PFSK-1 (cell line): ENCODE measurements around the gene PTPN2.

ENCODE experiments used
- FOXP2 ChIP-seq: optimal IDR thresholded peaks from 2 replicates; pipeline ENCODE3; 2011; ENCODE audit warnings: borderline replicate concordance, control low read depth, inconsistent platforms; ENCODE audit not compliant: insufficient read depth; ENCODE audit errors: extremely low read length, extremely low read depth
- POLR2AphosphoS5 ChIP-seq: IDR thresholded peaks from 2 replicates; pipeline ENCODE4 v1.6.1; 2012; ENCODE audit warnings: low read depth, mild to moderate bottlenecking, control low read depth, low read length, moderate library complexity
- REST ChIP-seq, 2 experiments: IDR thresholded peaks; 2 replicates each; pipeline versions ENCODE4 v1.6.1 to v1.8.0; 2011 to 2012; ENCODE audit warnings: low read depth in 2 of 2, low read length in 2 of 2, control low read depth in 1 of 2, inconsistent platforms in 1 of 2, mild to moderate bottlenecking in 1 of 2, moderate library complexity in 1 of 2; ENCODE audit not compliant: insufficient read depth in 1 of 2
- SIN3A ChIP-seq: IDR thresholded peaks from 2 replicates; pipeline ENCODE4 v1.6.1; 2012; ENCODE audit warnings: mild to moderate bottlenecking, low read length, moderate library complexity, borderline replicate concordance; ENCODE audit not compliant: insufficient read depth
- TAF1 ChIP-seq: IDR thresholded peaks from 2 replicates; pipeline ENCODE4 v1.6.1; 2012; ENCODE audit warnings: low read length, control low read depth, borderline replicate concordance; ENCODE audit not compliant: insufficient read depth

Gene PTPN2

GRCh38 chr18:12820506-12820905, 63.5 kb downstream of the PTPN2 start:
- TF ChIP-seq FOXP2 (no peak), SIN3A (no peak), TAF1 (no peak), REST (IDR thresholded peaks at IDR 0.05; ENCODE audit: insufficient read depth in 1 of 2, low read depth in 2 of 2, low read length in 2 of 2) (no peak), POLR2AphosphoS5 (no peak)

- TF ChIP-seq POLR2AphosphoS5, result no peak
- no peak for TF ChIP-seq REST (IDR thresholded peaks at IDR 0.05; ENCODE audit: insufficient read depth in 1 of 2, low read depth in 2 of 2, low read length in 2 of 2)
- TF ChIP-seq FOXP2, result no peak
- no peak for TF ChIP-seq SIN3A
- no peak for TF ChIP-seq TAF1
These were observed 64.2 kb downstream of the PTPN2 start for GRCh38 chr18:12819841-12820240.

GRCh38 chr18:12819322-12819721, 64.7 kb downstream of the PTPN2 start:
- TF ChIP-seq REST (IDR thresholded peaks at IDR 0.05; ENCODE audit: insufficient read depth in 1 of 2, low read depth in 2 of 2, low read length in 2 of 2) (no peak), FOXP2 (no peak), TAF1 (no peak), POLR2AphosphoS5 (no peak), SIN3A (no peak)

GRCh38 chr18:12818243-12818642, 65.8 kb downstream of the PTPN2 start:
- TF ChIP-seq POLR2AphosphoS5 (no peak), SIN3A (no peak), TAF1 (no peak), FOXP2 (no peak), REST (IDR thresholded peaks at IDR 0.05; ENCODE audit: insufficient read depth in 1 of 2, low read depth in 2 of 2, low read length in 2 of 2) (no peak)

- TF ChIP-seq POLR2AphosphoS5 (no peak), FOXP2 (no peak), REST (IDR thresholded peaks at IDR 0.05; ENCODE audit: insufficient read depth in 1 of 2, low read depth in 2 of 2, low read length in 2 of 2) (no peak), TAF1 (no peak), SIN3A (no peak)
These were observed 67.6 kb downstream of the PTPN2 start for GRCh38 chr18:12816451-12816850.
